Measurements from ENCODE around the gene CHST1.

The CHST1 gene

GRCh38 chr11:45665933-45666647, 668 bp upstream of the CHST1 start:
- Histone ChIP-seq H3K36me3 (ENCODE audit: control insufficient read depth in 1 of 2, insufficient read depth in 2 of 2, low read length in 2 of 2) (no peaks in the 10 kb centered on the region), H3K4me3 (ENCODE audit: low read depth in 1 of 2, low read length in 2 of 2) (no peak overlapping the region), H3K9ac (ENCODE audit: low read depth in 1 of 2, low read length in 2 of 2) (no peak overlapping the region), H3K4me1 (ENCODE audit: control insufficient read depth in 1 of 2, insufficient read depth in 2 of 2, low read length in 2 of 2) (peaks cover 0 to 9% of the 10 kb centered on the region in 2 donors), H3K27ac (ENCODE audit: low read depth, low read length) (no peak overlapping the region), H3K9me3 (ENCODE audit: control insufficient read depth in 1 of 2, low read length in 2 of 2) (no peaks in the 10 kb centered on the region), H3K27me3 (ENCODE audit: control insufficient read depth in 1 of 2, insufficient read depth in 2 of 2, low read length in 2 of 2) (peaks cover 42 to 48% of the 10 kb centered on the region in 2 donors)

GRCh38 chr11:45664376-45665205, 831 bp downstream of the CHST1 start:
- H3K9ac ChIP-seq (ENCODE audit: low read depth in 1 of 2, low read length in 2 of 2), result no peak overlapping the region
- no peak overlapping the region for H3K27ac ChIP-seq (ENCODE audit: low read depth, low read length)
- H3K36me3 ChIP-seq (ENCODE audit: control insufficient read depth in 1 of 2, insufficient read depth in 2 of 2, low read length in 2 of 2), result no peaks in the 10 kb centered on the region
- peaks cover 56 to 60% of the 10 kb centered on the region in 2 donors for H3K27me3 ChIP-seq (ENCODE audit: control insufficient read depth in 1 of 2, insufficient read depth in 2 of 2, low read length in 2 of 2)
- H3K4me1 ChIP-seq (ENCODE audit: control insufficient read depth in 1 of 2, insufficient read depth in 2 of 2, low read length in 2 of 2), result peaks cover 0 to 9% of the 10 kb centered on the region in 2 donors
- H3K4me3 ChIP-seq (ENCODE audit: low read depth in 1 of 2, low read length in 2 of 2), result peak overlapping the region; percentile 35 to 58
- no peaks in the 10 kb centered on the region for H3K9me3 ChIP-seq (ENCODE audit: control insufficient read depth in 1 of 2, low read length in 2 of 2)

GRCh38 chr11:45663486-45664375, 1.7 kb downstream of the CHST1 start:
- Histone ChIP-seq H3K27me3 (ENCODE audit: control insufficient read depth in 1 of 2, insufficient read depth in 2 of 2, low read length in 2 of 2) (peaks cover 64% of the 10 kb centered on the region in 2 donors), H3K9me3 (ENCODE audit: control insufficient read depth in 1 of 2, low read length in 2 of 2) (no peaks in the 10 kb centered on the region), H3K27ac (ENCODE audit: low read depth, low read length) (no peak overlapping the region), H3K4me3 (ENCODE audit: low read depth in 1 of 2, low read length in 2 of 2) (peak overlapping the region; percentile 35 to 58), H3K36me3 (ENCODE audit: control insufficient read depth in 1 of 2, insufficient read depth in 2 of 2, low read length in 2 of 2) (no peaks in the 10 kb centered on the region), H3K4me1 (ENCODE audit: control insufficient read depth in 1 of 2, insufficient read depth in 2 of 2, low read length in 2 of 2) (peaks cover 0 to 9% of the 10 kb centered on the region in 2 donors), H3K9ac (ENCODE audit: low read depth in 1 of 2, low read length in 2 of 2) (no peak overlapping the region)

GRCh38 chr11:45662665-45663485, 2.5 kb downstream of the CHST1 start:
- Histone ChIP-seq H3K4me3 (ENCODE audit: low read depth in 1 of 2, low read length in 2 of 2) (no peak overlapping the region), H3K4me1 (ENCODE audit: control insufficient read depth in 1 of 2, insufficient read depth in 2 of 2, low read length in 2 of 2) (peaks cover 0 to 9% of the 10 kb centered on the region in 2 donors), H3K9me3 (ENCODE audit: control insufficient read depth in 1 of 2, low read length in 2 of 2) (no peaks in the 10 kb centered on the region), H3K9ac (ENCODE audit: low read depth in 1 of 2, low read length in 2 of 2) (no peak overlapping the region), H3K27ac (ENCODE audit: low read depth, low read length) (no peak overlapping the region), H3K27me3 (ENCODE audit: control insufficient read depth in 1 of 2, insufficient read depth in 2 of 2, low read length in 2 of 2) (peaks cover 60 to 64% of the 10 kb centered on the region in 2 donors), H3K36me3 (ENCODE audit: control insufficient read depth in 1 of 2, insufficient read depth in 2 of 2, low read length in 2 of 2) (no peaks in the 10 kb centered on the region)

GRCh38 chr11:45662096-45662664, 3.2 kb downstream of the CHST1 start:
- Histone ChIP-seq H3K4me3 (ENCODE audit: low read depth in 1 of 2, low read length in 2 of 2) (no peak overlapping the region), H3K4me1 (ENCODE audit: control insufficient read depth in 1 of 2, insufficient read depth in 2 of 2, low read length in 2 of 2) (peaks cover 0 to 9% of the 10 kb centered on the region in 2 donors), H3K36me3 (ENCODE audit: control insufficient read depth in 1 of 2, insufficient read depth in 2 of 2, low read length in 2 of 2) (no peaks in the 10 kb centered on the region), H3K9ac (ENCODE audit: low read depth in 1 of 2, low read length in 2 of 2) (no peak overlapping the region), H3K9me3 (ENCODE audit: control insufficient read depth in 1 of 2, low read length in 2 of 2) (no peaks in the 10 kb centered on the region), H3K27me3 (ENCODE audit: control insufficient read depth in 1 of 2, insufficient read depth in 2 of 2, low read length in 2 of 2) (peaks cover 60 to 62% of the 10 kb centered on the region in 2 donors), H3K27ac (ENCODE audit: low read depth, low read length) (no peak overlapping the region)

GRCh38 chr11:45661439-45662055, 3.9 kb downstream of the CHST1 start:
- H3K4me1 ChIP-seq (ENCODE audit: control insufficient read depth in 1 of 2, insufficient read depth in 2 of 2, low read length in 2 of 2), result peaks cover 0 to 9% of the 10 kb centered on the region in 2 donors
- H3K27me3 ChIP-seq (ENCODE audit: control insufficient read depth in 1 of 2, insufficient read depth in 2 of 2, low read length in 2 of 2), result peaks cover 55 to 56% of the 10 kb centered on the region in 2 donors
- no peaks in the 10 kb centered on the region for H3K9me3 ChIP-seq (ENCODE audit: control insufficient read depth in 1 of 2, low read length in 2 of 2)
- no peak overlapping the region for H3K9ac ChIP-seq (ENCODE audit: low read depth in 1 of 2, low read length in 2 of 2)
- H3K36me3 ChIP-seq (ENCODE audit: control insufficient read depth in 1 of 2, insufficient read depth in 2 of 2, low read length in 2 of 2), result no peaks in the 10 kb centered on the region
- no peak overlapping the region for H3K4me3 ChIP-seq (ENCODE audit: low read depth in 1 of 2, low read length in 2 of 2)
- no peak overlapping the region for H3K27ac ChIP-seq (ENCODE audit: low read depth, low read length)

GRCh38 chr11:45660729-45661438, 4.5 kb downstream of the CHST1 start:
- no peaks in the 10 kb centered on the region for H3K9me3 ChIP-seq (ENCODE audit: control insufficient read depth in 1 of 2, low read length in 2 of 2)
- no peak overlapping the region for H3K9ac ChIP-seq (ENCODE audit: low read depth in 1 of 2, low read length in 2 of 2)
- H3K27me3 ChIP-seq (ENCODE audit: control insufficient read depth in 1 of 2, insufficient read depth in 2 of 2, low read length in 2 of 2), result peaks cover 50 to 53% of the 10 kb centered on the region in 2 donors
- no peaks in the 10 kb centered on the region for H3K36me3 ChIP-seq (ENCODE audit: control insufficient read depth in 1 of 2, insufficient read depth in 2 of 2, low read length in 2 of 2)
- no peak overlapping the region for H3K27ac ChIP-seq (ENCODE audit: low read depth, low read length)
- peaks cover 0 to 9% of the 10 kb centered on the region in 2 donors for H3K4me1 ChIP-seq (ENCODE audit: control insufficient read depth in 1 of 2, insufficient read depth in 2 of 2, low read length in 2 of 2)
- H3K4me3 ChIP-seq (ENCODE audit: low read depth in 1 of 2, low read length in 2 of 2), result no peak overlapping the region

GRCh38 chr11:45659818-45660160, 5.6 kb downstream of the CHST1 start:
- Histone ChIP-seq H3K4me3 (ENCODE audit: low read depth in 1 of 2, low read length in 2 of 2) (no peak overlapping the region), H3K27ac (ENCODE audit: low read depth, low read length) (no peak overlapping the region), H3K27me3 (ENCODE audit: control insufficient read depth in 1 of 2, insufficient read depth in 2 of 2, low read length in 2 of 2) (peaks cover 53 to 54% of the 10 kb centered on the region in 2 donors), H3K9me3 (ENCODE audit: control insufficient read depth in 1 of 2, low read length in 2 of 2) (no peaks in the 10 kb centered on the region), H3K9ac (ENCODE audit: low read depth in 1 of 2, low read length in 2 of 2) (no peak overlapping the region), H3K36me3 (ENCODE audit: control insufficient read depth in 1 of 2, insufficient read depth in 2 of 2, low read length in 2 of 2) (no peaks in the 10 kb centered on the region), H3K4me1 (ENCODE audit: control insufficient read depth in 1 of 2, insufficient read depth in 2 of 2, low read length in 2 of 2) (peaks cover 0 to 9% of the 10 kb centered on the region in 2 donors)
